Peyer's patch (tissue), 4 donors: ENCODE measurements around the gene SLC38A5. TPM values are rescaled to one million over a fixed set of nuclear protein-coding genes. Genes with fewer than 3 reads are reported as not detected.
A peak's percentile ranks its signal among the peaks of the same experiment; 100 is the strongest.
"Not testable (repeated sequence)": the region's sequence is repeated elsewhere in the genome, so short reads cannot be mapped to it uniquely, and the experiment has no call there.

Experiments
- DNase-seq, 3 donors: peaks; one replicate each; pipeline ENCODE4 v3.0.0-alpha.2; 2017 to 2019
- H3K27ac ChIP-seq, 4 donors: fragments of 200-600 bp; sonication (generic); one replicate each; pipeline ENCODE4 v1.5.1; 2016 to 2019
- H3K27me3 ChIP-seq, 2 donors: fragments of 200-600 bp; sonication (generic); one replicate each; pipeline ENCODE4 v1.5.1; 2019
- H3K36me3 ChIP-seq, 3 donors: fragments of 200-600 bp; sonication (generic); one replicate each; pipeline ENCODE4 v1.5.1; 2016 to 2019
- H3K4me1 ChIP-seq, 4 donors: fragments of 200-600 bp; sonication (generic); one replicate each; pipeline ENCODE4 v1.5.1; 2016 to 2019
- H3K4me3 ChIP-seq, 4 donors: fragments of 200-600 bp; sonication (generic); 1 replicate in 3 of 4; 2 replicates in 1 of 4; pipeline ENCODE4 v1.5.1; 2016 to 2019; ENCODE audit warnings: mild to moderate bottlenecking in 1 of 4
- H3K9me3 ChIP-seq, 4 donors: fragments of 200-600 bp; sonication (generic); one replicate each; pipeline ENCODE4 v1.5.1; 2016 to 2019; ENCODE audit warnings: mild to moderate bottlenecking in 1 of 4
- POLR2A ChIP-seq, 2 donors: fragments of 450-650 bp; IDR thresholded peaks; one replicate each; pipeline ENCODE4 v1.5.1; 2017; ENCODE audit warnings: antibody characterized with exemption in 2 of 2, mild to moderate bottlenecking in 2 of 2, moderate library complexity in 2 of 2
- total RNA-seq, 4 donors: library from RNA; depleted of rRNA; stranded (reverse); fragments of >200 nt; gene quantifications; one replicate each; pipeline ENCODE4 v1.1.0, GENCODE V29; 2016
- TF ChIP-seq, protein P1 (sequence below), 6 experiments: fragments of 450-650 bp in 4 of 6; fragments of 200-600 bp in 2 of 6; sonication (generic) in 1 of 6; IDR thresholded peaks; one replicate each; pipeline ENCODE4 v1.5.1; 2017 to 2019; ENCODE audit warnings: antibody characterized with exemption in 6 of 6, mild to moderate bottlenecking in 3 of 6, moderate library complexity in 1 of 6

SLC38A5 gene
- total RNA-seq, result 10 to 100 TPM in 3 of 4 donors, 1 to 10 TPM in 1; 9.1 to 26.4 (median 10.9) TPM

DNA sequence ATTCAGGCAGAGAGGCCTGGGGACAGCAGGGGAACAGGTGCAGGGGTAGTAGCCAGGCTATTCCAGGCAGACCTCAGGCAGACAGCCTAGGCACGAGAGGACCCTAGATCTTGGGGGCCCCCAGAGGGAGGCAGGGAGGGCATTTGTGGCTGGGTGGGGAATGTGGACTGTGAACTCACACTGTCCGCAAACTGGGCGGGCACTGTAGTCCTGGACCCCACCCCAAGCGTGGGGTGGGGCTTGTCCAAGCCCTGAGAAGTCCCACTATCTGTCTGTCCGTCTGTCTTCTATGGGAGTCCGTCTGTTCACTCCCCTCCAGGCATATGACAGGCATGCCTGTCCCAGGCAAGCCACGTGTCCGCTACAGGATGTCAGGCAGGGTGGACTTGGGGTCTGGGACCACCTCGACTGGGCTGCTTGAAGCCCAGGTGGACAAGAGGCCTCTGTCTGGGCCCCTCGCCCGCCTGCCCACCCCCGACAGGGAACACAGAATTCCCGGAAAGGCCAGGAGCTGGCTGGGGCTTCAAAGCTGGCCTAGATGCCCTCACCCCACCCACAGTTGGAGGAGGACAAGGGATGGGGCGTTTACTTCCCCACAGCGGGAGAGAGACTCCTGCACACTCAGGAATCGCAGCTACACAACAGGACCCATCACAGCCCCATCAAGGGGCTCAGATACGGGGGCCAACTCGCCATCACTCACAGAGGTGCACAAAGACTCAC, at the start of gene SLC38A5:
Gene SLC38A5, minus strand, starts transcription at position 151 of the 723 bp plus-strand sequence. CDS start 2,336 bp downstream, outside the sequence.
- no peaks in the 10 kb centered on the region for H3K27me3 ChIP-seq
- H3K4me3 ChIP-seq, result peak within 1 kb of the TSS; percentile 35 to 48 (median 42)
- no peaks in the 10 kb centered on the region for H3K9me3 ChIP-seq
- no peaks in the 10 kb centered on the region for H3K36me3 ChIP-seq
- TF ChIP-seq, protein P1, sequence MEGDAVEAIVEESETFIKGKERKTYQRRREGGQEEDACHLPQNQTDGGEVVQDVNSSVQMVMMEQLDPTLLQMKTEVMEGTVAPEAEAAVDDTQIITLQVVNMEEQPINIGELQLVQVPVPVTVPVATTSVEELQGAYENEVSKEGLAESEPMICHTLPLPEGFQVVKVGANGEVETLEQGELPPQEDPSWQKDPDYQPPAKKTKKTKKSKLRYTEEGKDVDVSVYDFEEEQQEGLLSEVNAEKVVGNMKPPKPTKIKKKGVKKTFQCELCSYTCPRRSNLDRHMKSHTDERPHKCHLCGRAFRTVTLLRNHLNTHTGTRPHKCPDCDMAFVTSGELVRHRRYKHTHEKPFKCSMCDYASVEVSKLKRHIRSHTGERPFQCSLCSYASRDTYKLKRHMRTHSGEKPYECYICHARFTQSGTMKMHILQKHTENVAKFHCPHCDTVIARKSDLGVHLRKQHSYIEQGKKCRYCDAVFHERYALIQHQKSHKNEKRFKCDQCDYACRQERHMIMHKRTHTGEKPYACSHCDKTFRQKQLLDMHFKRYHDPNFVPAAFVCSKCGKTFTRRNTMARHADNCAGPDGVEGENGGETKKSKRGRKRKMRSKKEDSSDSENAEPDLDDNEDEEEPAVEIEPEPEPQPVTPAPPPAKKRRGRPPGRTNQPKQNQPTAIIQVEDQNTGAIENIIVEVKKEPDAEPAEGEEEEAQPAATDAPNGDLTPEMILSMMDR (IDR thresholded peaks at IDR 0.05), result no peak
- TF ChIP-seq POLR2A (IDR thresholded peaks at IDR 0.05), result no peak
- H3K27ac ChIP-seq, result peak within 1 kb of the TSS in 2 of 4 donors; percentile 22 to 38
- H3K4me1 ChIP-seq, result no peaks in the 10 kb centered on the region
- no peak for DNase-seq

GRCh38 chrX:48519481-48519880, 49.4 kb upstream of the SLC38A5 start:
- H3K4me1 ChIP-seq, result peaks cover 0 to 11% (median 0%) of the 10 kb centered on the region in 4 donors
- not testable (repeated sequence) for H3K36me3 ChIP-seq, DNase-seq, H3K4me3 ChIP-seq, H3K27ac ChIP-seq, H3K27me3 ChIP-seq, H3K9me3 ChIP-seq

- TF ChIP-seq, protein P1 (IDR thresholded peaks at IDR 0.05), result no peak
- TF ChIP-seq POLR2A (IDR thresholded peaks at IDR 0.05), result no peak
- H3K36me3 ChIP-seq, result no peaks in the 10 kb centered on the region
- H3K27me3 ChIP-seq, result no peaks in the 10 kb centered on the region
- H3K27ac ChIP-seq, result no peak overlapping the region
- no peaks in the 10 kb centered on the region for H3K9me3 ChIP-seq
- DNase-seq, result no peak
- no peak overlapping the region for H3K4me3 ChIP-seq
- H3K4me1 ChIP-seq, result no peaks in the 10 kb centered on the region
These were observed 46.9 kb upstream of the SLC38A5 start for GRCh38 chrX:48516987-48517386.

GRCh38 chrX:48516285-48516684, 46.2 kb upstream of the SLC38A5 start:
- Histone ChIP-seq H3K27me3 (no peaks in the 10 kb centered on the region), H3K27ac (no peak overlapping the region), H3K9me3 (no peaks in the 10 kb centered on the region), H3K36me3 (no peaks in the 10 kb centered on the region), H3K4me3 (no peak overlapping the region), H3K4me1 (no peaks in the 10 kb centered on the region)
- no peak for DNase-seq
- TF ChIP-seq, protein P1 (IDR thresholded peaks at IDR 0.05), result no peak
- no peak for TF ChIP-seq POLR2A (IDR thresholded peaks at IDR 0.05)

- TF ChIP-seq, protein P1 (IDR thresholded peaks at IDR 0.05), result no peak
- TF ChIP-seq POLR2A (IDR thresholded peaks at IDR 0.05), result no peak
- Histone ChIP-seq H3K27ac (no peak overlapping the region), H3K9me3 (no peaks in the 10 kb centered on the region), H3K27me3 (no peaks in the 10 kb centered on the region), H3K4me1 (no peaks in the 10 kb centered on the region), H3K4me3 (no peak overlapping the region), H3K36me3 (no peaks in the 10 kb centered on the region)
- DNase-seq, result no peak
These were observed 45.8 kb upstream of the SLC38A5 start for GRCh38 chrX:48515842-48516241.

DNA sequence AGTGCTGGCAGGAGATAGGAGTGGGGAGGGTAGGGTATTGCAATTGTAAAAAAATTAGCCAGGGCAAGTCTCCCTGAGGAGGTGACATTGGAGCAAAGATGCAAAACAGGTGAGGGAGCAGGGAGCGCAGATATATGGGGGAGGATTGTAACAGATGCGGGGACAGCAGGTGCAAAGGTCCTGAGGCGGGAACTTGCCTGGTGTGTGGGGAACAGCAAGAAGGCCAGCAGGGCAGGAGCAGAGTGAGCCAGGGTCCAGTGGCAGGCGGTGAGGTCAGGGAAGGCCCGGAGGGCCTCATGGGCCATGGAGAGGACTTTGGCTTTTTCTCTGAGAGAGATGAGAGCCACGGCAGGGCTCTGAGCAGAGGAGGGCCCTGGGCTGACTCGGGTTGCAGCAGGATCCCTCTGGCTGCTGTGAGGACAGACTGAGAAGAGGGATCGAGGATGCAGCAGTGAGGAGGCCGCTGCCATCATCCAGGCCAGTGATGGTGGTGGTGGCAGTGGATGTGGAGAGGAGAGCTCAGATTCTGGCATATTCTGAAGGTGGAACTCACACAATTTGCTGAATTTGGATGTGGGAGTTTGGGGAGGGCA, 44.9 kb upstream of the SLC38A5 start:
- no peak for DNase-seq
- H3K9me3 ChIP-seq, result no peaks in the 10 kb centered on the region
- H3K27ac ChIP-seq, result no peak overlapping the region
- H3K4me1 ChIP-seq, result no peaks in the 10 kb centered on the region
- H3K27me3 ChIP-seq, result no peaks in the 10 kb centered on the region
- H3K36me3 ChIP-seq, result no peaks in the 10 kb centered on the region
- H3K4me3 ChIP-seq, result no peak overlapping the region
- no peak for TF ChIP-seq POLR2A (IDR thresholded peaks at IDR 0.05)
- TF ChIP-seq, protein P1 (IDR thresholded peaks at IDR 0.05), result no peak
